ENCODE data around the gene C5orf46.

GRCh38 chr5:147904110-147904509 lies 2.2 kb downstream of the C5orf46 start:
- no peak for TF ChIP-seq CREB1 (IDR thresholded peaks at IDR 0.05; ENCODE audit: low read depth)
- TF ChIP-seq ZBTB7A (IDR thresholded peaks at IDR 0.05; ENCODE audit: low read depth) = no peak
- TF ChIP-seq YY1 (IDR thresholded peaks at IDR 0.05; ENCODE audit: low read depth) = no peak
- TF ChIP-seq NFIC (IDR thresholded peaks at IDR 0.05) = no peak
- no peak for TF ChIP-seq USF1 (IDR thresholded peaks at IDR 0.05)
- TF ChIP-seq MAX (IDR thresholded peaks at IDR 0.05) = no peak
- no peak for TF ChIP-seq EP300 (IDR thresholded peaks at IDR 0.05; ENCODE audit: borderline replicate concordance)

All from Ishikawa (cell line).